ENCODE data around the gene C2orf49.

C2orf49 gene

DNA sequence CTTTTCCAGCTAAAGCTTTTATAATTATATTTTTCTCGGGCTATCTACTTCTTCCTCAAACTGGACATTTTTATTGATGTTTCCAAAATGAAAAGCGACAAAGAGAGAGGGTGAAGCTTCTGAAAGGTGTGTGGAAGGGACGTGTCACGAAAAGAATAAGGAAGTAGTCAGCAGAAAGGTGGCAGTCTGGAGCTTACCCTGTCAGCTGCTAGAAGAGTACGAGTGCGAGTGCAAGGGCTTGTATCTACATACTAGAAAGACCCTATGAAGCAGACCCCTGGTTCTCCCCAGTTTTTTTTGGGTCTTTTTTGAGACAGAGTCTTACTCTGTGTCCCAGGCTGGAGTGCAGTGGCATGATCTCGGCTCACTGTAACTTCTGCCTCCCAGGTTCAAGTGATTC, 46.9 kb downstream of the C2orf49 start:
- DNase-seq, result no peak

DNA sequence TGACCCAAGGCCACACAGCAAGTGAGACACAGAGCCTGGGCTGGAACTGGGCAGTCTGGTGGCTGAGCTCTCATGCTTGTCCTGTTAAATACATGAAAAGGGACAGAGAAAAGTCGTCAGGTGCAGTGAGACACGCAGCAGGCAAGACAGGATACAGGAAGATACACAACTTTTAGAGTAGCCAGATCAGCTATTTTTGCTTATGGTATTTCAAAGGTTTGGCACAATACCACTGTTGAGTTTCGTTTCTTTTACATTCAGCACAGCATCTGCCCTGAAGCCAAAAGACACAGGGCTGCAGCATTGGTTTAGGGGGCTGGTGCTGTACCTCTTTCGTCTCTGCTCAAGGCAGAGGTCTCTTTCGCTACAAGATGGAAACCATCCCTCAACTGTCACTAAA, 47.5 kb downstream of the C2orf49 start:
- no peak for DNase-seq

DNA sequence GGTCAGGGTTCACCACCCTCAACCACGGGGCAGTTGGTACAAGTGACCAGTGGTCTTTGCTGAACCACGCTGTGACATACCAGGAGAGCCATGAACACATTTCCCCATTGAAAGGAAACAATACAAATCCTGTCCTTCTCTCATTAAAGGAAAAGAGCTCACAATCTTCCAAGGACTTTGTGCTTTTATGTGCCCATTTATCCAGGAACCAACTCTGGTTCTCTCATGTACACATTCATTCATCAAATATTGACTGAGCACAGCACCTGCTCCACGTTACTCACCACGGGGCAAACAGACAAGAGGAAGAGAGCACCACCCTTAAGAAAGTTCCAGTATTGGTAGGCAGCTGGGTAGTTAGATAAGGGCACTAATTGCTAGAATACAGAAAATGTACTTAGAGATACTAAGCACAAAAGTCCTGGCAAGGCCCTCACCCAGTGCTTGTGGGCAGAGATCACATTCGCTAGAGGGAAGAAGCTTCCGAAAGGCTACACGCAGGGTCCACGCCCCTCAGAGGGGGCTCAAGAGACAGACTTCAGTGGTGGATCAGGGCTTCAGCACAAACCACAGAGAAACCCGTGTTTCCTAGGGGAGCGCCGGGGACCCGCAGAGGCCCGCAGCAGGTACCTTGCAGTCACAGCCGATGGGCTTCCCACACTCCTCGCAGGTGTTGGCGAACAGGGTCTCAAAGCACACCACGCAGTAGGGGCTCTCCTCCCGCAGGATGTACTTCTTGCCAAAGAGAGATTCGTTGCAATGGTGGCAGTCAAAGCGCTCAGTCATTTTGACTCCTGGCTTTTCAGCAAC, 48.6 kb downstream of the C2orf49 start:
- DNase-seq, result no peak

DNA sequence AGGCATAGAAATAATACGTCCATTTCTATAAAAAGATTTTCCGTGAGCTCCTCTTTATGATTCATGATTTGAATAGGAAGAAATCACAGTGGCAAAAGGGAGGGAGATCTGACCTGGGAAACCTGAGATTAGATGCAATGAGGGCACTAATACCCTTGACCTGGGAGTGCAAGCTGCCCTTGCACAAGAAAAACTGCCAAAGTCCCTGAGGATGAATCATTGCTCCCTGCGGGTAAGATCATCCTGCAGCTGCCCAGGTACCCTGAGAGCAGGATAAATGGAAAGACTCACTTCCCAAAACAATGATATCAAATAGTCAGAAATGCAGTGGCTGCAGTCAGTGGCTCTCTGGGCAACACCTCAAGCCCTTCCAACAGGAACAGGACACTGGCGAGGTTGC, 49.9 kb downstream of the C2orf49 start:
- no peak for DNase-seq

DNA sequence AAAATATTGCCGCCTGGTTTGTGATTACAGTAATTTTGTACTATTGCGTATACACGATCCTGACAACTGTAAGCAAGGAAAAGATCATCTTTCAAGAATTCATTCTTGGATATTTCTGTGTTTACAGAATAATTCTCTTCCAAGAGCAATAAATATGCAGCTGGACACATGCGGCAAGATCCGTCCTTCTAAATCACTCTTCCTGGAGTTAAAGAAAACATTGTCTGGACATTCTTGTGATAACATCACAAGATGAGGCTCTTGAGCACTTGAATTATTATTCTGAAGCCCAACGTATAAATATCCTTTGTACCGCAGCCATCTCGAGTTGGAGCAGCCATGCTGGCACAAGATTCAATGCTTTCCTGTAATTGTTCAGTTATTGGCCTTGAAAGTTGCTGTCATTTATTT, 51.6 kb downstream of the C2orf49 start:
- no peak for DNase-seq

DNA sequence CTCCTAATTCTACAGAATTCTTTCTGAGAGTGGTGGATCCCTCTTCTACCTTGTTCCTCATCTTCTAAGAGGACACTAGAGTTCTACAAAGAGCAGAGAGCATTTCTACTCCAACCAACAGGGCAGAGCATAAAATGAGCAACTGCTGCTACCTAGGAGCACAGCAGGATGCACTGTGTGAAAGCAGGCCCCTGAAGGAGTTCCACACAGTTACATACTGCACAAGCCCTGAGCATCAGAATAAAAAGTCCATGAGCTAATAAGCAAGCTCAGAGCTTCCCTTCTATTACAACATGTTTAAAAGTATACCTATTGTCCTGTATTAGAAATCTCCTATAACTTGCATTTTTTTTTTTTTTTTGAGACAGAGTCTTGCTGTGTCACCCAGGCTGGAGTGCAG, 53.1 kb downstream of the C2orf49 start:
- DNase-seq, result no peak

DNA sequence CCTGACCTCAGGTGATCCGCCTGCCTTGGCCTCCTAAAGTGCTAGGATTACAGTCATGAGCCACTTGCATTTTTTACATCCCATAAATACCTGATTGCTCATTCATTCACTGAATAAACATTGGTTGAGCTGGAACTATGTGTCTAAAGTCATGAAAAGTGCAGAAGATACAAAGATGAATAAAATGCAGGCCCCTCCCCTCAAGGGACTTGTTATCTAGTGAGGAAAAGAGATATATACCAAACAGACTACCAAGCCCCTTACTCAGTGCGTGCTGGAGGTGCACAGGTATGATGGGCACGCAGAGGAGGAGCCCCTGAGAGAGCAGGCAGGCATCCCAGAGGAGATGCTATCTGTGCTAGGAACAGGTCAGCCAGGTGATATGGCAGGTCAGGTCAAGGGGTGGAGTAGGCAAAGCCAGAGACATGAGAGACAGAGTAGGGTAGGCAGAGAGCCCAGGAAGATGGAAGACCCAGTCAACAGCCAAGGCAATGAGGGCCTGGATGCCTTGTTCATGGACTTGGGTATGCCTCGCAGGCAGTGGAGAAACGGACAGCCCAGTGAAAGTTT, 53.8 kb downstream of the C2orf49 start:
- DNase-seq, result no peak

DNA sequence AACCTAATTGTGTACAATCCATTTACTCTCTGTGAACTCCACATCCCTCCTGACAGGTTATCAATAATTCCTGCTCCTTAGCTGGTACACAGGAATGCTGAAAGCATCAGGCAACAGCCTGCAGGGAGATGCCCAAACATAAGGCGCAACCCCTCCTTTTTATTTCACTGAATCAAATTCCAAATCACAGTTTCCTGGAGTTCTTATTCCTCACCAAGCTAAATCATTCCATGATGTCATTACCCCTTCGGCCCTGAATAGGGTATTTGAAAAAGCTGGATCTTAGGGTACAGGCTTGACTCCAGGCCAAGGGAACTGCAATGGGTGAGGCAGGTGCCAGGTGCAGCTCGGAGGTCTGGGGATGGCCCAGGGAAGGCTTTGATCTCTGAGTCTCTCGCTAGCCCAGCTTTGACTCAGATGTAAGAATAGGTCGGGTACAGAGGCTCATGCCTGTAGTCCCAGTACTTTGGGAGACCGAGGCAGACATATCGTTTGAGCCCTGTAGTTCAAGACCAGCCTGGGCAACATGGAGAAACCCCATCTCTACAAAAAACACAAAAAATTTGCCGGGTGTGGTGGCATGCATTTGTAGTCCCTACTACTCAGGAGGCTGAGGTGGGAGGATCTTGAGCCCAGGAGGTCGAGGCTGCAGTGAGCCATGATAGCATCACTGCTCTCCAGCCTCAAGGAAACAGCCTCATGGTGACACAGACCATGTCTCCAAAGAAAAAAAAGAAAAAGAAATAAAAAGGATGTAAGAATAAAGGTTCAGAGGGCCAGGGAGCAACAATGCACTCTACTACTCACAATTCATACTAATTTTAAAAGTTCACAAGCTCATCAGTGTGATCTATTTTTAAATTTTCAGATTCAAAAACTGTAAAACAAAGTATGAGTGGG, 54.7 kb downstream of the C2orf49 start:
- DNase-seq, result no peak

DNA sequence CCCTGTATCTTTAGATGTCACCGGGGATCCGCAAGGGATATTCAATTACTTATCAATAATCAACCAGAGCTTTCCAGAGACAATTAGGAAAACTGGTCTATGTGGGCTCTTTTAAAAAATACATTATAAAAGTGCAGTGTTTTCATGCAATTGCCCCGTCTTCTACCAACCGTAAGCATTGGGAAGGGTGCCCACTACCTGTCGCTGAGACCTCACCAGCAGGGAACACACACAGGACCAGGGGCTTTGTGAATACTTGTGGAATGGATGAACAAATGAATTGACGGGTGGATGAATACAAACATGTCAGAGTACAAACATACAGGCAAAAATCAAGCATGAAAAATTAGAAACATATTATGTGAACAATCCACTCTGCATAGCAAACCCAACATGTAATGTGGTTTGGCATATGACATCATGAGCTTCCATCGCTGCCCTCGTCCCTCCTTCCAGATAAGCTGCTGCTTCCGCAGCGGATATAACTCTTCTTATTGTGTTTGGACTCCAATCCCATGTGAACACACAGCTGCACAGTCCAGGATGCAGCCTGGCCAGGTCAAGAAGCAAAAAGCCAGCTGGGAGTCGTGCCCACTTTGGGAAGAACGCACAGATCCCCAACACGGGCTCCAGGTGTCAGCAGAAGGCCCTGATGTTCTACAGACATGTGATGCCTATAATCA, 56.2 kb downstream of the C2orf49 start:
- no peak for DNase-seq

DNA sequence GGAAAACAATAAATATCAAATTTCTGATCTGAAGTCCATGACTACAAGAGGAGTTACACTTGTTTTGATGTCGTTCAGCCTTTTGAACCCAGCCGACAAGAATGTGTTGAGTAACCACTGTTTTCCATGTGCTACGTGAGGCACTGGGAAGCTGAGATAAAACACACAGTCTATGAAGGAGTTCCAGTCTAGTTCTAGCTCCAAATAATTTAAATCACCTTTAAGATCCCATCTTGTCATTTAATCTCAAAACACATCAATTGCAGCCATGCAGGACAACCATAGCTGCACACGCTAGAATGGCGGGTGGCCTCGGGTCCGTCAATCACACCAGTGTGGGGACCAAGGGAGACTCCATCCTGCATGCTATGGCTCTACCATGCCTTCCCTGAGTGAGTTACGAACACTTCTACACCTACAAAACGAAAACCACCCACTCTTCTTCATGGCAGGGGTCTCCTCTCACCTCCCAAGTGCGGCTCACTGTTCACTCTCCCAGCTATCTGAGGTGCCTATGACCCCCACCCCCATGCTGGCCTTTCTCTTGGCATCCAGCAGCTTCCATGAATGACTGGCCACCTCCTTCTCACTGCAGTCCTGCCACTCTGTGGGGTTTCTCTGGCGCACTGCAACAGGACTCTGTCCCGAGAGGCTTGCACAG, 57.7 kb downstream of the C2orf49 start:
- no peak for DNase-seq

DNA sequence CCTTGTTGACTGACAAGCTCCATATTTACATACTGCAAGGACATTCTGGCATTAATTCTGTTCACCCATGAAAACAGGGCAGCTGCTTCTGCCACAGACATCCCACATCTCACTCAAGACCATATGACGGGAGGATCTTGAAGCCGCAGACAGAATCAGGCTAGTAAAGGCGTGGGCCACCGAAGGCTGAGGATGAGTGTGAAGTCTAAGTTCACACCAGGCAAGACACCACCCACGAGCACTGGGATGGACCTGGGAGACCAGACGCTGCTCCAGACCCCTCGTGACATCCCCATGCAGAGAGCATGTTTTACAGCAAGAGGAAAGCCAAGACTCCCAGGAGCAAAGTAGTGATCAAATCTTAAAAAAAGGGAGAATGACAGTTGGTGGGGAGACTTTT, 58.4 kb downstream of the C2orf49 start:
- DNase-seq, result no peak

DNA sequence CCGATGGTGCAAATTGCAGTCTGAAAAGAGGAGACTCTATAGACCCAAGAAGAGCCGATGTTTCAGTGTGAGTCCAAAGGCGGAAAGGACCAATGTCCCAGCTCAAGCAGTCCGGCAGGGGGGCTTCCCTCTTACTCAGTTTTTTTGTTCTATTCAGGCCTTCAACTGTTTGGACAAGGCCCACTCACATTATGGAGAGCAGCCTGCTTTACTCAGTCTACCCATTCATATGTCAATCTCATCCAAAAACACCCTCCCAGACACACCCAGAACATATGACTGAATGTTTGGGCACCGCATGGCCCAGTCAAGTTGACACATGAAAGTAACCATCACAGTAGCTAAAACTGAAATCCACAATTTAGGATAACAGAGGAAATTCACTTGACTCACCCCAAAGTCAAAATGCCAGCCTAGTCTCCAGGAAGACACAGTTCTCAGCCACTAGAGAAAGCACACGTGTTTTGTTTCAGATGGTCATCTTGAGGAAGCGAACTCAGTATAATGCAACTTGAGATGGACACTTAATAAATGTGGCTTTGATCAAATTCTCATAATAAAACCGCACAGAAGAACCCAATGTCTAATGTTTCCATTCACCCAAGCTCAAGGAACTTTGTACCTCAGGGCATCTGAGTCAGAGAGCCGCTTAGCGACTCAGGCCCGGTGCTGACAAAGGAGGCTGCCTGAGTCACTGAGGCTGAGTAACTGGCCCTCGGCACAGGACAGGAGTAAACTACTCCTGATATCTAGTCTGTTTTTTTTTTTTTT, 59.1 kb downstream of the C2orf49 start:
- no peak for DNase-seq

DNA sequence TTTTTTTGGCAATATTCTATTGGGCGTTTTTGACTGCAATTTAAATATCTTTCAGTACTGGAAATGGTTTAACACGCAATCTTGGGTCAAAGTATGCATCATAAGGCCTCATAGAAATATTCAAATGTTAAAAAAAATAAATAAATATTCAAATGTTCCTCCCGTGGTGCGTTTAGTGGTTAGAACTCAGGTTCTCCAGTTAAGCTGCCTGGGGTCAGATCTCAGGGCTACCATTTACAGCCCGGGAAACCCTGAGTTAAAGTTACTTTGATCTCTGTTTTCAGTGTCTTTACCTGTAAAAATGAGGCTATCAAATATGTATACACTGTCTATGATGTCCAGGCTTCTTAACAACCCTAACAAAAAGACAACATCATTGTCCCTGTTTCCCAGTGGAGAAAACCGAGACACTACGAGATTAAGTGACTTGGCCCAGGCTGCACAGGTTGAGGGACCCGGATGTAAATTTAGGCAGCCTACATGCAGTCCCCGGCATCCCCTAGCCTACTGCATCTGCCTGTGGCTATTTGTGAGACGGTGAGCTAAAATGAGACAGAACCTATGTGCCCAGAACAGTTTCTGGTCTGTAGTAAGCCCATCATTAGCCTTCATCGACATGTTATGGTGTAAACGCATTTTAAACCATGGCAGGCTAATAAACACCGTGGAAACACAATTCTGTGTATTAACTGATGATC, 59.8 kb downstream of the C2orf49 start:
- DNase-seq, result no peak

DNA sequence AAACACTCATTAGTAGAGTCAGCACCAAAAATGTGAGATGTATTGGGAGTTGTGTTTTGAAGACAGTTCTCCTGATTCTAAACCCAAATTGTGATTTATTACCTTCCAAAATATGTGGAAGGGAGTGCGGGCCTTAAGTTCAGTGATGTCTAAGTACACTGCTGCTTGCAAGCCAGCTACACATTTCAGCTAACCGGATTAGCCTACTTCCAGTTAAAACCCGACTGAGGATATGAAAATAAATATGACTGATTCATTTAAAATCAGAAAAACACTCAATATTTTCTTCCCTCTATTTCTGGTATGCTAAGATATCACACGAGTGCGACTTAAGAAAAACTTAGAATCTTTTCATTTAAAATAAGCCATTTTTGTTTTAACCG, 60.6 kb downstream of the C2orf49 start:
- DNase-seq, result no peak

DNA sequence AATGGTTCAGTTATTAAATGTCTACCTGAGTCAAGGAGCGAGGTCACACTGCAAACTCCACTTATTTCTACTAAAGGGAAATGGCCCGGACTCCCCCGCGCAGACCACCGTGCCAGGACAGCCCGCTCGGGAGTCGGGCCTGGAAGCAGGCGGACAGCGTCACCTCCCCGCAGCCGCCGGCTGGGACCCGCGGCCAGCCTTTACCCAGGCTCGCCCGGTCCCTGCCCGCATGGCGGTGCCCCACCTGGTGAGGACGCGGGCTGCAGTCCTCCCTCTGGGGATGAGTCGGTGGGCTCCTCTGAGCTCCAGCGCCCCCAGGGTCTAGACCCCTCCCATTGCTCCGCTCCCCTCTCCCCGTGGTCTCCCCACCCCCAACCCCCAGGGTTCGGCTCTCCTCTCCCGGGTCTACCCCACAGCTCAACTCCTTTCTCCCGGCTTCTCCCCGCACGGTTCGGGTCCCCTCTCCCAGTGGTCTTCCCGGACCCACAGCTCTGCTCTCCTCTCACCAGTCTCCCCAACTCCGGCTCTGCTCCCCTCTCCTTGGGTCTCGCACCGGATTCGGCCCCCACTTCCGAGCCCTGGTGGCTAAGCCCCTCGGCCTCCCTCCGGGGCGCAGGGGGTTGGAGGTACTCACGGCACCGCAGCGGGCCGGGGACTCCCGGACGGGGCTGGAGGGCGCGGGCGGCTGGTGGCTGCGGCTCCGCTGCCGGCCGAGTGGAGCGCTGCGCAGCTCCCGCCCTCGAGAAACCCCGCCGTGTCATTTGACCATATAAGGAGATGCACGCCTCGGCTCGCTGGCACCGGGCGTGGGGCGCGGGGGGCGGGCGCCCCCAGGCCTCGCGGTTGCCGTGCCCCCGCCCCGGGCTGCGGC, 61.2 kb downstream of the C2orf49 start, which contains the start of gene FHL2:
Gene FHL2 (minus strand): TSS at position 716 of the 871 bp plus-strand sequence. CDS start 12,535 bp downstream, outside the sequence.
- DNase-seq, result no peak
